HG03139 (cell line): ENCODE measurements around the gene ALDH3B2.
"Not testable (repeated sequence)": the region's sequence is repeated elsewhere in the genome, so short reads cannot be mapped to it uniquely, and the experiment has no call there.

Experiments
- ATAC-seq: cut with Tn5 transposase; IDR thresholded peaks from one replicate; pipeline ENCODE4 v1.9.1; 2021; ENCODE audit not compliant: unreplicated experiment

Gene ALDH3B2

GRCh38 chr11:67687986-67688385, 13.6 kb upstream of the ALDH3B2 start:
- no peak for ATAC-seq

GRCh38 chr11:67685641-67686332, 11.4 kb upstream of the ALDH3B2 start:
- not testable (repeated sequence) for ATAC-seq

GRCh38 chr11:67682126-67683034, 8.0 kb upstream of the ALDH3B2 start:
- not testable (repeated sequence) for ATAC-seq

GRCh38 chr11:67680696-67681470, 6.5 kb upstream of the ALDH3B2 start:
- ATAC-seq = no peak

GRCh38 chr11:67675058-67675747, 780 bp upstream of the ALDH3B2 start:
- no peak for ATAC-seq

GRCh38 chr11:67673902-67674301, 521 bp downstream of the ALDH3B2 start:
- ATAC-seq = no peak

GRCh38 chr11:67673358-67673757, 1.1 kb downstream of the ALDH3B2 start:
- ATAC-seq = no peak

GRCh38 chr11:67671211-67671520, 3.3 kb downstream of the ALDH3B2 start:
- ATAC-seq = no peak

GRCh38 chr11:67670316-67671210, 3.9 kb downstream of the ALDH3B2 start:
- no peak for ATAC-seq

- ATAC-seq = no peak
These were observed 6.3 kb downstream of the ALDH3B2 start for GRCh38 chr11:67668192-67668551.

GRCh38 chr11:67667490-67668191, 6.8 kb downstream of the ALDH3B2 start:
- no peak for ATAC-seq

GRCh38 chr11:67666676-67667489, 7.5 kb downstream of the ALDH3B2 start:
- ATAC-seq = no peak

GRCh38 chr11:67666303-67666645, 8.1 kb downstream of the ALDH3B2 start:
- no peak for ATAC-seq

- no peak for ATAC-seq
These were observed 8.7 kb downstream of the ALDH3B2 start for GRCh38 chr11:67665541-67666302.

- no peak for ATAC-seq
These were observed 9.5 kb downstream of the ALDH3B2 start for GRCh38 chr11:67664696-67665540.

GRCh38 chr11:67664213-67664585, 10.2 kb downstream of the ALDH3B2 start:
- ATAC-seq = no peak

- no peak for ATAC-seq
These were observed 10.8 kb downstream of the ALDH3B2 start for GRCh38 chr11:67663532-67664212.
